Left lung (tissue), 10 donors: ENCODE results near the gene PDE4D. TPM values are rescaled to one million over a fixed set of nuclear protein-coding genes. Genes with fewer than 3 reads are reported as not detected.

ENCODE experiments used
- ATAC-seq: fragments of 200-7000 bp; cut with Tn5 transposase; one replicate; pipeline ENCODE4 v1.9.1; 2020; ENCODE audit warnings: moderate library complexity
- DNase-seq, 4 donors: peaks; one replicate each; pipeline ENCODE4 v3.0.0-alpha.2; 2013 to 2020
- H3K27ac ChIP-seq, 2 donors: fragments of 200-600 bp; sonication (generic) in 1 of 2; one replicate each; pipeline versions ENCODE4 v1.5.0 to v1.8.0; 2020 to 2021
- H3K27me3 ChIP-seq, 2 donors: fragments of 200-600 bp; sonication (generic) in 1 of 2; one replicate each; pipeline versions ENCODE4 v1.5.0 to v1.8.0; 2020 to 2021
- H3K36me3 ChIP-seq, 2 donors: fragments of 200-600 bp; sonication (generic) in 1 of 2; one replicate each; pipeline versions ENCODE4 v1.5.0 to v1.8.0; 2020 to 2021
- H3K4me1 ChIP-seq, 2 donors: fragments of 200-600 bp; one replicate each; pipeline ENCODE4 v1.8.0; 2021
- H3K4me3 ChIP-seq, 2 donors: fragments of 200-600 bp; sonication (generic) in 1 of 2; one replicate each; pipeline versions ENCODE4 v1.5.0 to v1.8.0; 2020 to 2021; ENCODE audit warnings: mild to moderate bottlenecking in 1 of 2
- H3K9me3 ChIP-seq, 2 donors: fragments of 200-600 bp; sonication (generic) in 1 of 2; one replicate each; pipeline versions ENCODE4 v1.5.0 to v1.8.0; 2020 to 2021
- CTCF ChIP-seq, 2 donors: fragments of 200-600 bp; sonication (generic) in 1 of 2; IDR thresholded peaks; one replicate each; pipeline versions ENCODE4 v1.5.0 to v1.8.0; 2021; ENCODE audit warnings: antibody characterized with exemption in 2 of 2
- intact Hi-C, 2 donors: fragments of 100-400 bp; cut with DNase I; formaldehyde crosslinking; loops; one replicate each; pipeline versions ENCODE4 v1.11.2 to v1.14.2; 2022
- polyA plus RNA-seq, 6 donors: library from polyadenylated mRNA; unstranded; fragments of 120-200 nt; gene quantifications; one replicate each; pipeline ENCODE4 v1.2.1, GENCODE V29; 2013; ENCODE audit not compliant: insufficient read length in 6 of 6
- total RNA-seq, 2 donors: library from RNA; stranded (reverse); fragmentation: NEBNext Ultra II Directional; extraction: Animal tissue kit (Norgen Biotek cat#: 25700); gene quantifications; one replicate each; pipeline ENCODE4 v1.2.1, GENCODE V29; 2021
- donor health status: DM: no; HTN: yes; CAD: no.
- donor health status: DM: no; HTN: no; CAD: no.

Gene PDE4D
- total and polyA plus RNA-seq, 8 donors = 21.4 to 57.1 (median 25.4) TPM

GRCh38 chr5:59301727-59302126 lies 591.8 kb downstream of the PDE4D start:
- no peaks in the 10 kb centered on the region for H3K9me3 ChIP-seq
- H3K27ac ChIP-seq = no peak overlapping the region
- H3K4me1 ChIP-seq = peaks cover 0 to 11% of the 10 kb centered on the region in 2 donors
- H3K4me3 ChIP-seq = no peak overlapping the region
- intact Hi-C loops = no loop called here
- no peak for TF ChIP-seq CTCF (IDR thresholded peaks at IDR 0.05)
- DNase-seq (no peak), ATAC-seq (no peak)
- H3K27me3 ChIP-seq = no peaks in the 10 kb centered on the region
- no peaks in the 10 kb centered on the region for H3K36me3 ChIP-seq

- no peak for ATAC-seq
- intact Hi-C loops = no loop called here
Observed at GRCh38 chr5:59300930-59301329, 592.6 kb downstream of the PDE4D start.

GRCh38 chr5:59299006-59299405 lies 594.5 kb downstream of the PDE4D start:
- H3K9me3 ChIP-seq = no peaks in the 10 kb centered on the region
- intact Hi-C loops = no loop called here
- ATAC-seq (no peak), DNase-seq (no peak)
- H3K27me3 ChIP-seq = no peaks in the 10 kb centered on the region
- H3K27ac ChIP-seq = no peak overlapping the region
- H3K36me3 ChIP-seq = no peaks in the 10 kb centered on the region
- peaks cover 0 to 14% of the 10 kb centered on the region in 2 donors for H3K4me1 ChIP-seq
- no peak for TF ChIP-seq CTCF (IDR thresholded peaks at IDR 0.05)
- no peak overlapping the region for H3K4me3 ChIP-seq

More at GRCh38 chr5:59300930-59301329, 592.6 kb downstream of the PDE4D start:
- TF ChIP-seq CTCF (IDR thresholded peaks at IDR 0.05) = no peak
- H3K4me3 ChIP-seq = no peak overlapping the region
- no peaks in the 10 kb centered on the region for H3K27me3 ChIP-seq
- H3K4me1 ChIP-seq = peaks cover 0 to 14% of the 10 kb centered on the region in 2 donors
- H3K36me3 ChIP-seq = no peaks in the 10 kb centered on the region
- no peaks in the 10 kb centered on the region for H3K9me3 ChIP-seq
- no peak for DNase-seq
- H3K27ac ChIP-seq = no peak overlapping the region

- Histone ChIP-seq H3K36me3 (no peaks in the 10 kb centered on the region), H3K27me3 (no peaks in the 10 kb centered on the region), H3K4me3 (peak overlapping the region in 1 of 2 donors; percentile 21), H3K4me1 (peaks cover 0 to 14% of the 10 kb centered on the region in 2 donors), H3K27ac (peak overlapping the region; percentile 63 to 70), H3K9me3 (no peaks in the 10 kb centered on the region)
- no peak for TF ChIP-seq CTCF (IDR thresholded peaks at IDR 0.05)
- DNase-seq (no peak), ATAC-seq (peak; percentile 79)
- intact Hi-C loops = no loop called here
Observed at GRCh38 chr5:59296317-59297264, 596.9 kb downstream of the PDE4D start.

GRCh38 chr5:59293700-59294099 lies 599.8 kb downstream of the PDE4D start:
- H3K4me3 ChIP-seq = no peak overlapping the region
- H3K4me1 ChIP-seq = peaks cover 0 to 14% of the 10 kb centered on the region in 2 donors
- intact Hi-C loops = no loop called here
- ATAC-seq (no peak), DNase-seq (no peak)
- H3K27ac ChIP-seq = no peak overlapping the region
- no peaks in the 10 kb centered on the region for H3K9me3 ChIP-seq
- no peak for TF ChIP-seq CTCF (IDR thresholded peaks at IDR 0.05)
- H3K36me3 ChIP-seq = no peaks in the 10 kb centered on the region
- no peaks in the 10 kb centered on the region for H3K27me3 ChIP-seq
